Neuronal stem cell (in vitro differentiated cells): Measurements from ENCODE around the gene SIDT2.
"Not testable (repeated sequence)": the region's sequence is repeated elsewhere in the genome, so short reads cannot be mapped to it uniquely, and the experiment has no call there.

ENCODE experiments used
- DNase-seq: peaks from one replicate; pipeline ENCODE4 v3.0.0-alpha.2; 2013; ENCODE audit warnings: low spot score
- H2AFZ ChIP-seq: one replicate; pipeline ENCODE4 v1.6.1; 2013; ENCODE audit warnings: mild to moderate bottlenecking, low read length, inconsistent platforms
- H2AK5ac ChIP-seq: 2 replicates; pipeline ENCODE4 v1.6.1; 2013; ENCODE audit warnings: low read depth, mild to moderate bottlenecking, inconsistent platforms, low read length, moderate library complexity, mixed read lengths
- H2BK120ac ChIP-seq: 2 replicates; pipeline ENCODE4 v1.6.1; 2013; ENCODE audit warnings: low read depth, mild to moderate bottlenecking, inconsistent platforms, low read length, moderate library complexity, mixed read lengths
- H2BK12ac ChIP-seq: one replicate; pipeline ENCODE4 v1.6.1; 2013; ENCODE audit warnings: low read length, inconsistent platforms
- H2BK15ac ChIP-seq: 2 replicates; pipeline ENCODE4 v1.6.1; 2013; ENCODE audit warnings: mild to moderate bottlenecking, low read length, inconsistent platforms, mixed read lengths
- H2BK5ac ChIP-seq: one replicate; pipeline ENCODE4 v1.6.1; 2013; ENCODE audit warnings: inconsistent platforms, mild to moderate bottlenecking, low read length, moderate library complexity
- H3K14ac ChIP-seq: one replicate; pipeline ENCODE4 v1.6.1; 2013; ENCODE audit warnings: low read length, inconsistent platforms
- H3K18ac ChIP-seq: 2 replicates; pipeline ENCODE4 v1.6.1; 2013; ENCODE audit warnings: low read length, inconsistent platforms
- H3K23ac ChIP-seq: 2 replicates; pipeline ENCODE4 v1.6.1; 2013; ENCODE audit warnings: low read depth, mild to moderate bottlenecking, mixed read lengths, low read length, inconsistent platforms; ENCODE audit not compliant: poor library complexity
- H3K27ac ChIP-seq: replicated peaks from 3 replicates; pipeline ENCODE4 v1.5.1; 2013; ENCODE audit warnings: low read length, inconsistent platforms
- H3K27me3 ChIP-seq, 3 experiments: 2 replicates each; pipeline ENCODE4 v1.6.1; 2013; ENCODE audit warnings: low read length in 3 of 3, mild to moderate bottlenecking in 2 of 3, inconsistent platforms in 1 of 3, low read depth in 1 of 3, mixed read lengths in 1 of 3, moderate library complexity in 1 of 3; ENCODE audit not compliant: control insufficient read depth in 3 of 3, insufficient read depth in 3 of 3
- H3K36me3 ChIP-seq, 2 donors: replicated peaks in 1 of 2; 2 replicates each; pipeline ENCODE4 v1.6.1; 2013; ENCODE audit warnings: low read length in 2 of 2; ENCODE audit not compliant: control insufficient read depth in 2 of 2, insufficient read depth in 2 of 2
- H3K4ac ChIP-seq: 2 replicates; pipeline ENCODE4 v1.6.1; 2013; ENCODE audit warnings: inconsistent platforms, mild to moderate bottlenecking, low read length, moderate library complexity
- H3K4me1 ChIP-seq, 2 donors: 1 replicate in 1 of 2; 2 replicates in 1 of 2; pipeline ENCODE4 v1.6.1; 2013; ENCODE audit warnings: low read length in 2 of 2, low read depth in 1 of 2; ENCODE audit not compliant: control insufficient read depth in 2 of 2, insufficient read depth in 1 of 2
- H3K4me2 ChIP-seq: one replicate; pipeline ENCODE4 v1.6.1; 2013; ENCODE audit warnings: mild to moderate bottlenecking, low read length, inconsistent platforms; ENCODE audit not compliant: insufficient read depth, poor library complexity, severe bottlenecking
- H3K4me3 ChIP-seq, 2 donors: 2 replicates each; pipeline ENCODE4 v1.5.1; 2013; ENCODE audit warnings: low read length in 2 of 2, mild to moderate bottlenecking in 2 of 2, inconsistent platforms in 1 of 2, moderate library complexity in 1 of 2
- H3K79me1 ChIP-seq: one replicate; pipeline ENCODE4 v1.6.1; 2013; ENCODE audit warnings: low read depth, mild to moderate bottlenecking, inconsistent platforms, low read length, moderate library complexity
- H3K9ac ChIP-seq: one replicate; pipeline ENCODE4 v1.6.1; 2013; ENCODE audit warnings: mild to moderate bottlenecking, low read depth, low read length, inconsistent platforms; ENCODE audit not compliant: poor library complexity
- H3K9me3 ChIP-seq, 2 donors: replicated peaks in 1 of 2; 2 replicates each; pipeline versions ENCODE3 to v1.6.1; 2013; ENCODE audit warnings: low read length in 2 of 2, mild to moderate bottlenecking in 2 of 2, inconsistent platforms in 1 of 2, low read depth in 1 of 2, mixed read lengths in 1 of 2, moderate library complexity in 1 of 2; ENCODE audit not compliant: control insufficient read depth in 2 of 2, insufficient read depth in 1 of 2
- H4K8ac ChIP-seq: one replicate; pipeline ENCODE4 v1.6.1; 2013; ENCODE audit warnings: low read depth, mild to moderate bottlenecking, inconsistent platforms, low read length, moderate library complexity
- H4K91ac ChIP-seq: one replicate; pipeline ENCODE4 v1.6.1; 2013; ENCODE audit warnings: low read length, low read depth, mild to moderate bottlenecking, inconsistent platforms; ENCODE audit not compliant: poor library complexity
- WGBS, 2 donors: extraction: QIAGEN DNeasy Blood & Tissue Kit; methylation state at CpG; one replicate each; pipeline ENCODE4 v1.1.7; 2013; ENCODE audit warnings: missing lambda C conversion rate in 2 of 2, mixed read lengths in 1 of 2; ENCODE audit not compliant: insufficient read length in 2 of 2, insufficient replicate concordance in 1 of 2; ENCODE audit errors: extremely low coverage in 2 of 2; 5-methylcytosine and 5-hydroxymethylcytosine counted together

The SIDT2 gene

GRCh38 chr11:117205211-117205818, 26.8 kb downstream of the SIDT2 start:
- peaks cover 0 to 15% of the 10 kb centered on the region in 2 donors for H3K4me1 ChIP-seq
- H3K36me3 ChIP-seq: peaks cover 16 to 19% of the 10 kb centered on the region in 2 donors
- H2BK5ac ChIP-seq: no peak overlapping the region
- H4K91ac ChIP-seq: no peak overlapping the region
- no peak overlapping the region for H3K23ac ChIP-seq
- peak overlapping the region in 1 of 2 donors; percentile 62 for H3K4me3 ChIP-seq
- H4K8ac ChIP-seq: no peak overlapping the region
- DNase-seq: no peak
- no peak overlapping the region for H2BK15ac ChIP-seq
- H2AK5ac ChIP-seq: no peak overlapping the region
- no peak overlapping the region for H2BK12ac ChIP-seq
- H3K79me1 ChIP-seq: no peaks in the 10 kb centered on the region
- H2AFZ ChIP-seq: no peak overlapping the region
- no peak overlapping the region for H3K27ac ChIP-seq
- no peak overlapping the region for H3K4ac ChIP-seq
- no peaks in the 10 kb centered on the region for H3K9me3 ChIP-seq
- no CpG with 5 or more reads among the region's 11 CpGs for WGBS, 2 donors
- no peak overlapping the region for H2BK120ac ChIP-seq
- no peaks in the 10 kb centered on the region for H3K27me3 ChIP-seq
- H3K9ac ChIP-seq: no peak overlapping the region
- H3K18ac ChIP-seq: no peak overlapping the region
- H3K4me2 ChIP-seq: no peak overlapping the region
- H3K14ac ChIP-seq: no peak overlapping the region

- H3K14ac ChIP-seq, H2BK120ac ChIP-seq, H4K91ac ChIP-seq, H4K8ac ChIP-seq, H3K4me3 ChIP-seq, H3K23ac ChIP-seq, H3K9ac ChIP-seq, H2BK12ac ChIP-seq, H3K9me3 ChIP-seq, H3K27me3 ChIP-seq, H2BK15ac ChIP-seq, H3K4me2 ChIP-seq, H3K79me1 ChIP-seq, H3K4me1 ChIP-seq, H3K18ac ChIP-seq, H2AK5ac ChIP-seq, H2AFZ ChIP-seq, H3K27ac ChIP-seq, H3K4ac ChIP-seq, DNase-seq, H2BK5ac ChIP-seq: not testable (repeated sequence)
- WGBS, 2 donors: no CpG with 5 or more reads among the region's 8 CpGs
- peaks cover 16 to 19% of the 10 kb centered on the region in 2 donors for H3K36me3 ChIP-seq
These were observed 27.6 kb downstream of the SIDT2 start for GRCh38 chr11:117206111-117206510.

- not testable (repeated sequence) for DNase-seq, H3K4ac ChIP-seq, H2BK5ac ChIP-seq
These were observed 28.3 kb downstream of the SIDT2 start for GRCh38 chr11:117206859-117207258.

GRCh38 chr11:117207481-117207880, 28.9 kb downstream of the SIDT2 start:
- not testable (repeated sequence) for H3K4me2 ChIP-seq, H3K27me3 ChIP-seq, DNase-seq, H3K27ac ChIP-seq, H3K9ac ChIP-seq, H4K8ac ChIP-seq, H2BK12ac ChIP-seq, H4K91ac ChIP-seq, H3K9me3 ChIP-seq, H2AFZ ChIP-seq, H2AK5ac ChIP-seq, H2BK15ac ChIP-seq, H2BK120ac ChIP-seq, H3K79me1 ChIP-seq, H3K4me1 ChIP-seq, H3K14ac ChIP-seq, H2BK5ac ChIP-seq, H3K4me3 ChIP-seq, H3K18ac ChIP-seq, H3K4ac ChIP-seq, H3K23ac ChIP-seq
- no CpG with 5 or more reads among the region's 5 CpGs for WGBS, 2 donors
- H3K36me3 ChIP-seq: peaks cover 19 to 20% of the 10 kb centered on the region in 2 donors

More at GRCh38 chr11:117206859-117207258, 28.3 kb downstream of the SIDT2 start:
- H4K8ac ChIP-seq, H3K9ac ChIP-seq, H3K27me3 ChIP-seq, H3K23ac ChIP-seq, H2BK15ac ChIP-seq, H3K18ac ChIP-seq, H3K27ac ChIP-seq, H2AFZ ChIP-seq, H3K4me2 ChIP-seq, H3K14ac ChIP-seq, H3K4me1 ChIP-seq, H3K4me3 ChIP-seq, H4K91ac ChIP-seq, H3K9me3 ChIP-seq, H2BK12ac ChIP-seq, H2AK5ac ChIP-seq, H2BK120ac ChIP-seq, H3K79me1 ChIP-seq: not testable (repeated sequence)
- WGBS, 2 donors: no CpG with 5 or more reads among the region's 11 CpGs
- peaks cover 19% of the 10 kb centered on the region in 2 donors for H3K36me3 ChIP-seq
